Hematopoietic multipotent progenitor cell treated with erythropoietin and hydrocortisone succinate and interleukin-3 and kit ligand, for 4 days (in vitro differentiated cells): ENCODE measurements around the gene ENAH.
"Not testable (repeated sequence)": the region's sequence is repeated elsewhere in the genome, so short reads cannot be mapped to it uniquely, and the experiment has no call there.

ENCODE experiments used
- DNase-seq: peaks from one replicate; pipeline ENCODE4 v3.0.0-alpha.2; 2015

Gene ENAH

DNA sequence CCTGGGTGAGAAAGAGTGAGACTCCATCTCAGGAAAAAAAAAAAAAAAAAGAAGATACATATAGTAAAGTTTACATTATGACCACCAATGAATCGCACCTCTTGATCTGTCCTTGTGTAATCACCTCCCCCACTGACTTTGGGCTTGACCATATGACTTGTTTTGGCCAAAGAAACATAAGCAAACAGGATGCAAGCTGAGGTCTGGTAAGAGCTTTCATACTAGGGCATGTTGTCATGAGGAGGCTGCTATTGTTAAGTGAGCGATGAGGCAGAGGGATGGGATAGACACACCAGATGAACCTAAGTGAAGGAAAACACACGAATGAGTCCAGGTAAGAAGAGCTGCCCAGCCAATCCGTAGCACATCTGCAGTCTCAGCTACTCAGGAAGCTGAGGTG, 10.7 kb downstream of the ENAH start:
- DNase-seq: no peak

DNA sequence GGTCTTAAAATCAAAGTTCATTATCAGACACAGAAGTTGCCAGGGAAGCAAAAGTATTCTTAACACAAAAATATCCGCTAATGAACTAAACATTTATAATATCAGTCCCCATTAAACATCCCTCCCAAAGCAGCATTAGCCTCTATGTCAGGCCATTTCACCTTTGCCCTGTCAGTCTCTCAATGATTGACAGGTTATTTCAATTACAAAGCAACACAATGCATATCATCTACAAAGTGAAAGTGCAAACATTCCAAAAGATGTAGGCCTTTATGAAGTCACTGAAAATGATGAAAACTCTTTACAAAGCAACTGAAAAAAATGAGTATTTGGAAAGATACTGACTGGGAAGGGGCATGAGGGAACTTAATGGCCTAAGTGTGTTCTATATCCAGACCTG, 14.1 kb downstream of the ENAH start:
- no peak for DNase-seq

DNA sequence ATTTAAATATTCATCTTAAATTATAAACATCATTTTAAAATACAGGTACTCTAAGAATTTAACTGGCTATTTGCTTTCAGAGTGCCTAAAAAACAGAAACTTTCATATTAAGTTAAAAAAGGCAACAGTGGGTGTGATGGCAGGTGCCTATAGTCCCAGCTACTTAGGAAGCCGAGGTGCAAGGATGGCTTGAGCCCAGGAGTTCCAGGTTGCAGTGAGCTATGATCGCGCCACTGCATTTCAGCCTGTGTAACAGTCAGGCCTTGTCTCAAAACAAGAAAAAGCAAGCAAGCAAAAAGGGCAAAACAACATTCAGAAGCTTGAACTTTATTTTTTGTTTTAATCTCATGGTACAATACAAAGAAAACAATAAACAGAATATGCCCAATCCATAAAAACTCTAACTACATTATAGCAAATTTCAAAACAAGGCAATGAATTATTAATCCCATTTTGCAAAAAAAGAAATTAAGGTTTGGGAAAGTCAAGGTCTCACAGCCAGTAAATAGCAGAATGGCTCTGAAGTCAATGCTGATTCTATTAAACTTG, 15.2 kb downstream of the ENAH start:
- DNase-seq: no peak

DNA sequence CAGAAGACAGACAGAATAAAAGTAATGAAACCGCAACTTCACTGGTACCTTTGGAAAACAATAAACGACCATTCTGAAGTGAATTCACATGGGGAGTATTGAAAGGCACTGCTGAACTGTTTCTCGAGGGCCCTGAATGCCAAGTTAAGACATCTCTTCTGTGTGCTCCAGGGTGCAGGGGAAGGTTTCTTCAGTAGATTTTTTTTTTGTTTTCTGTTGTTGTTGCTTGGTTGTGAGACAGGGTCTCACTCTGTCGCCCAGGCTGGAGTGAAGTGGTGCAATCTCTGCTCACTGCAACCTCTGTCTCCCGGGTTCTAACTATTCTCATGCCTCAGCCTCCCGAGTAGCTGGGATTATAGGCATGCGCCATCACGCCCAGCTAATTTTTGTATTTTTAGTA, 15.9 kb downstream of the ENAH start:
- DNase-seq: not testable (repeated sequence)

DNA sequence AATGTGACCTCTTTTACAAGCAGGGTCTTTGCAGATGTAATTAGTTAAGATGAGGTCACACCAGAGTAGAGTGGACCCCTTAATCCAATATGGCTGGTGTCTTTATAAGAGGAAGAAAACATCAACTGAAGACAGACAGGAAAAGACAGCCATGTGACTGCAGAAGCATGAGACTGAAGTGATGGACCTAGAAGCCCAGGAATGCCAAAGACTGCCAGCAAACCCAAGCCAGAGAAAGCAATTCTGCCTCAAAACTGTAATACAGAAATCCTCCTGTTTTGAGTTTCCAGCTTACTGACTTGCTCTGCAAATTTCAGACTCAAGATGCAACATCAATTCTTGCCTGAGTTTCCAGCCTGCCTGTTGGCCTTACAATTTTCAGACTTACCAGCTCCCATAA, 17.3 kb downstream of the ENAH start:
- DNase-seq: no peak

DNA sequence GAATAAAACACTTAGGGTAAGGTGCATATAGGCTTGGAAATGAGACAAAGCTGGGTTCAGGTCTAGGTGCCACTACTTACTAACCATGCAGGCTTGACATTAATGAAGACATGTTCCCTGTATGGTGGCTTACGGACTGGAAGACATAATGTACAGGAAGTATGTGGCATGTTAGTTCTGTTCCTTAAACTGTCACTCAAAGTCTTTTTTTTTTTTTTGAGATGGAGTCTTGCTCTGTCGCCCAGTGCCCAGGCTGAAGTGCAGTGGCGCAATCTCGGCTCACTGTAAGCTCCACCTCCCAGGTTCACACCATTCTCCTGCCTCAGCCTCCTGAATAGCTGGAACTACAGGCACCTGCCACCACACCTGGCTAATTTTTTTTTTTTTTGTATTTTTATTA, 20.1 kb downstream of the ENAH start:
- peak; percentile 13 for DNase-seq

DNA sequence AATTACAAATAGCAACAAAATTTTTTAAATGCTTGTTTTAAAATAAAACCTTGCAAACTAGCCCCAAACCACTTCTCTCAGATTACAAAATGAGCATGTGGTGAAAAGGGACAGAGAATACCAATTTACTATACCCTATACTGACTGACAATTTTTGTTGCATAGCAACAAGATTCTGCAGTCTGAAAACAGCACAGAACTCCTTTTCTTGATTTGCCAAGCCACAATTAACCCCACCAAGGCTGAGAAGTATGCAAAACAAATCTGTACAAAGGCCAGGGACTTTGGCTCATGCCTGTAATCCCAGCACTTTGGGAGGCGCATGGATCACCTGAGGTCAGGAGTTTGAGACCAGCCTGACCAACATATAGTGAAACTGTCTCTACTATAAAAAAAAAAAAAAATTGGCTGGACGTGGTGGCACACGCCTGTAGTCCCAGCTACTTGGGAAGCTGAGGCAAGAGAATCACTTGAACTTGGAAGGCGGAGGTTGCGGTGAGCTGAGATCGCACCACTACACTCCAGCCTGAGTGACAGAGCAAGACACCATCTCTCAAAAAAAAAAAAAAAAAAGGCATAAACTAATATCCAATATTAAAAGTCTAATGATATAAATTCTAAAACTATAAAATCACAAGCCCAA, 21.8 kb downstream of the ENAH start:
- no peak for DNase-seq

DNA sequence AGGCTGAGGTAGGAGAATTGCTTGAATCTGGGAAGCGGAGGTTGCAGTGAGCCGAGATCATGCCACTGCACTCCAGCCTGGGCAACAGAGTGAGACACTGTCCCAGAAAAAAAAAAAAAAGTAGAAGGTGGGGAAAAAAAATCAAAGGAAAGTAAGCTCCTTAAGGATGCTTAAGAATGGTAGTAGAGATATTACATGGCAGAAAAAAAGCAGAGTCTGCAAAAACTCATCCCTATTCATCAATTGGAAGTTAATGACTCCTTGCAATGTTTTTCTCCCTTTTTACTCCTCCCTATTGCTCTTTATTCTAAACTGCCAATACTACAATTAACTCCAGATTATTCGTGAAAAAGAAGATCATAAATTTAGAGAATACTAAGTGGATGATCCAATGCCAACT, 23.4 kb downstream of the ENAH start:
- no peak for DNase-seq

DNA sequence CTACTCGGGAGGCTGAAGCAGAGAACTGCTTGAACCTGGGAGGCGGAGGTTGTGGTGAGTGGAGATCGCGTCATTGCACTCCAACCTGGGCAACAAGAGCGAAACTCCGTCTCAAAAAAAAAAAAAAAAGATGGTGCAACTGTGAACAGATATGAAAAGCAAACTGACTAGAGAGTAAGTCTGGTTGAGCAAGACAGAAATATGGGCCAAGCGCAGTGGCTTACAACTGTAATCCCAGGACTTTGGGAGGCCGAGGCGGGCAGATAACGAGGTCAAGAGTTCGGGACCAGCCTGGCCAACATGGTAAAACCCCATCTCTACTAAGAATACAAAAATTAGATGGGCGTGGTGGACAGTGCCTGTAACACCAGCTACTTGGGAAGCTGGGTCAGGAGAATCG, 24.1 kb downstream of the ENAH start:
- DNase-seq: not testable (repeated sequence)

DNA sequence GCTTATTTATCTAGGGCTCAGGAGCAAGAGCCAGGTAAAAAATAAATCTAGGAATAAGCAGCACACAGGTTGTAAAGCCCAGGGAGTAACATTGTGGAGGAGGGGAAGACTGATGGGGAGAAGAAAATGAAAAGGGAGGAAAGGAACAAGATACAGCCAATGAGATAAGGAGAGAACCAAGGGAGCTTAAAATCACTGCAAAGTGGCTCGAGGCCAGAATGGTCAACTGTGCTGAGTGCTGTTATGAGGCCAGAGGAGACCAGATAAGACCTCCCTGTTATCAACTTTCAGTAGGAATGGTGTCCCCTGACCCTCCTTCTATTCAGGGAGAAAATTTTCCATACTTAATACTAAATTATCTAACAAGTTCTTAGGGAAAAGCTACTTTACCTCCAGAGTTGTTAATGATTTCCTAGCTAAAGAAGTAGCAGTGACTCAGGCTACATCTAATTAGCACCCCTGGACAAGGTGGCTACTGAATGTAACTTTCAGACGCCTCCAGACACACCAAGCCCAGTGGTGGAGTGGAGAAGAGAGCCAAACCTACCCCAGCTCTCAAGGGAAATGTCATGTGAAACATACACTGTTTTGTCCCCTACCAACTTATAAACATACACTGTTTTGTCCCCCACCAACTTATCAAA, 25.5 kb downstream of the ENAH start:
- no peak for DNase-seq

DNA sequence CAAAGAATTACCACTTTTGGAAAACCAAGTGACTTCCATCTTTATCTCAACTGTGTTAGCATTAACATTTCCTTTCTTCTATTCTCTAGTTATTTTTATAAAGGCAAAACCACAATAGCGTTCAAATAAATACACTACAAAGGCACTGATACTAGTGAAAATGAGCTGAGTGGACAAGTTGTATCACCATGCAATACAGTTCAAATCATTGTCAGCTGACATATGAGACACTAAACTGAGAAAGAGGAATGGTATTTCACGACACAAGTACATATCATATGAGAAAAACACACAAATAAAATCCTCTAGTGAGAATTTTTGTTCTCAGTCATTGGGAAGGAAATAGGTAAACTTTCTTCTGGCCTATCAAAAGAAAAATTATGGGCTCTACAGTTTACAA, 26.2 kb downstream of the ENAH start:
- no peak for DNase-seq

DNA sequence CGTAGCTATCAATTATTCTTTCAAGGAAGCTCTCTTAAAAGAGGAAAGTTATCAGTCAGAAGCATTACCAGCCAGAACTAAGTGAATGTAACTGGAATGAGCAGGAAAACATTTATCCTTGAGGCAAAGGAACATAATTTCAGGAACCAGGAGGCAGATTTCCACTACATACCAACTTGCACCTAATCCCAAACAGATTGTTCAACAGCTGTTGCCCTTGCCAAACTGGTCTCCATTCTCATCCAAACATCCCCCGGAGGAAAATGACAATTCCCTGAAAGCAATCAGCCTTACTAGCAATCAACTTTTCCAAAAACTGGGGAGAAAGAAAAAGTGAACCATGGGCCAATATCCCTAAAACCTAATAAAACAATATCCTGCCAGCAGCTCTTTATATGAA, 35.0 kb downstream of the ENAH start:
- DNase-seq: no peak

DNA sequence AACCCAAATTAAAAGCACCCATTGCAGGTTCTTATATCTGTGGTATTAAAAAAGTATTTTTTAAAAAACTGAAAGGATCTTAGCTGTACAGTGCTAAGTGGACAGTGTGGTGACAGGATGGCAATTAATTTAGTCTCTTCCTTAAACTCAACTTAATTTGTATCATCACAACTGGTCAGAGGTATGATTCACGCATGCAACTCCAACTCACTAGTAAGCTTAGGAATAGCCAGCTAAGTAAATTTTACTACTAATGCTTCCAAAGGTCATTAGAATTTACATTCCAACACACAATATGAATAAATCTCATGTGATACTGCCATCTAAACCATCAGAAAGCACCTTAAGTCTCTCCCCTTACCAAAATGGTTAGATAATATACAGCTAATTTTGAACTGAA, 35.4 kb downstream of the ENAH start:
- no peak for DNase-seq

DNA sequence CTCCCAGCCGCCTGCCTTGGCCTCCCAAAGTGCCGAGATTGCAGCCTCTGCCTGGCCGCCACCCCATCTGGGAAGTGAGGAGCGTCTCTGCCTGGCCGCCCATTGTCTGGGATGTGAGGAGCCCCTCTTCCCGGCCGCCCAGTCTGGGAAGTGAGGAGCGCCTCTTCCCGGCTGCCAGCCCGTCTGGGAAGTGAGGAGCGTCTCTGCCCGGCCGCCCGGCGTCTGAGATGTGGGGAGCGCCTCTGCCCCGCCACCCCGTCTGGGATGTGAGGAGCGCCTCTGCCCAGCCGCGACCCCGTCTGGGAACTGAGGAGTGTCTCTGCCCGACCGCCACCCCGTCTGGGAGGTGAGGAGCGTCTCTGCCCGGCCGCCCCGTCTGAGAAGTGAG, 37.5 kb downstream of the ENAH start:
- not testable (repeated sequence) for DNase-seq

DNA sequence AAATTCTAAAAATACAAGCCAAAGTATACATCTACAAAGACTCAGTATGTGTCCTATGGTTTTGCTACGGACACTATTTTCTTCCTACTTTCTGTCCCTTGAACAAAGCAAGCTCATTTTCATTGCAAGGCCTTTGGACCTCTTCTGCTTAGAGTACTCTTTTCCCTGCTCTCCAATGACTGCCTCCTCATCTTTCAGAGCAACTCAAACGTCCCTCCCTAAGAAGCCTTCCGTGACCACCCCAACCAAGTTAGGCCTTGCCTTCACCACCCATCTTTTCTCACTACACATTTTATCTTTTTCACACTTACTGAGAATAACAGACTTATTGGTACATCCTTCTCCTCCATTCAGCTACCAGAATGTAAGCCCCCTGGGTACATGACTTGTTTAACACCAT, 39.9 kb downstream of the ENAH start:
- DNase-seq: no peak

DNA sequence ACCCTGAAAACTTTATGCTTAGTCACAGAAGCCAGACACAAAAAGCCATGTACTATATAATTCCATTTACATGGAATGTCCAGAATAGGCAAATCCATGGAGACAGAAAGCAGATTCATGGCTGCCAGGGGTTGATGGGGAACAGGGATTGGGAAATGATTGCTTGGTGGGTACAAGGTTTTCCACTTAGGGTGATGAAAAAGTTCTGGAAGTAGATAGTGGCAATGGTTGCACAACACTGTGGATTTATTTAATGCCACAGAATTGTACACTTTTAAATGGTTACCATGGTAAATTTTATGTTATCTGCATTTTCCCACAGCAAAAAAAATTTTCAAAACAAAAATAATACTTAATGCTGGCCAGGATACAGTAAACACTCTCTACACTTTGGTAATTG, 40.6 kb downstream of the ENAH start:
- no peak for DNase-seq

DNA sequence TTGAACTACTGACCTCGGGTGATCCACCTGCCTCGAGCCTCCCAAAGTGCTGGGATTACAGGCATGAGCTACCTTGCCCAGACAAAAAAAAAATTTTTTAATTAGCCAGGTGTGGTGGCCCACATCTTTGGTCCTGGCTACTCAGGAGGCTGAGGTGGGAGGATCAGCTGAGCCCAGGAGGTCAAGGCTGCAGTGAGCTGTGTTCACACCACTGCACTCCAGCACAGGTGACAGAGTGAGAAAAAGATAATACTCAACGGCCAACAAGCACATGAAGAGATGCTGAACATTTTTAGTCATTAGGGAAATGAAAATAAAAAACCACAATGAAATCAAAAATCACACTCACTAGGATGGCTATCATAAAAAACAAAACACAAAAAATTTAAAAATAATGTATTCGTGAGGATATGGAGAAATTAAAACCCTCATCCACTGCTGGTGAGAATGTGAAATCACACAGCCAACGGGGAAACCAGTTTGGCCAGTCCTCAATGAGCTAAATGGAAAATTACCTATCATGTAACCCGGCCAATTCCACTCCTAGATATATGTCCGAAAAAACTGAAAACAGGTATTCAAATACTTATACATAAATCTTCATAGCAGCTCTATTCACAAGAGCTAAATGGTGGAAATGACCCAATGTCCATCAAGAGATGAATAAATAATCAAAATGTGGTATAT, 41.2 kb downstream of the ENAH start:
- no peak for DNase-seq

DNA sequence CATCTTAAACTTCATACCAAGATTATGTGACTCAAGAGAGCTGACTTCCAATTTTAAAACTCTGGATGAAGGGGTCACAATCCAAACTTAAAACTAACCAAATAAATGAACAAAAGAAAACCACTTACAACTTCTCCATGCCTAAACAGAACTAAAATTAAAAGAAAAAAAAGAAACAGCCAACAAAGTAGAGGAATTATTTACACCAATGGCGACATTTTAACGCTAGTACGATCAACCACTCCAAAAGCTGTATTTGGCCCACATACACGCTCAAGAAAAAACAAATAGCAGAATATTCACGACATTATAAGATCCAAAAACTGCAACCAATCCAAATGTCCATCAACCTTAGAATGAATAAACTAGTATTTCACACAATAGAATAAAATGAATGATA, 42.4 kb downstream of the ENAH start:
- no peak for DNase-seq

DNA sequence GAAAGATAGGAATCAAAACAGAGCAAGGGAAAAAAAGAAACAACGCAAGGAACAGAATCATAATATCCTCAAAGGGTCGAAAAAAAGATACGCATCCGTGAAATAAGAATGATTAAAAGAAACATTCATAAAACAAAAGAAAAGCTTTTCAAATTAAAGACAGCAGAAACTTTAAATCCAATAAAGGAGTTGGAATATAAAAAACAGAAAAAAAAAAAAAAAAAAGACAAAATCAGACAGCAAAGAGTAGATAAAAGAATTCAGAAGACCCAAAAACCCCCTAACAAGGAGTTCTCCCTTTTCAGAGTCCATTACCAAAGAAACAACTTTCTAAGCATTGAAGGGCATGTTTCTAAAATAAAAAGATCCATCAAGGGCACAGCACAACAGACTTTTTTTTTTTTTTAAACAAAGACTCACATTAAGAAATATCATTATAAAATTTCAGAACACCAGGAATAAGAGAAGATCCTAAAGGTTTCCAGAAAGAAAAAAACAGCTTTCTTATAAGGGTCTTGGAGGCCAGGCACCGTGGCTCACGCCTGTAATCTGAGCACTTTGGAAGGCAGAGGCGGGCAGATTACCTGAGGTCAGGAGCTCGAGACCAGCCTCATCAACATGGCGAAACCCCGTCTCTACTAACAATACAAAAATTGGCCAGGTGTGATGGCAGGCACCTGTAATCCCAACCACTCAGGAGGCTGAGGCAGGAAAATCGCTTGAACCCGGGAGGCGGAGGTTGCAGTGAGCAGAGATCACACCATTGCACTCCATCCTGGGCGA, 44.7 kb downstream of the ENAH start:
- no peak for DNase-seq

DNA sequence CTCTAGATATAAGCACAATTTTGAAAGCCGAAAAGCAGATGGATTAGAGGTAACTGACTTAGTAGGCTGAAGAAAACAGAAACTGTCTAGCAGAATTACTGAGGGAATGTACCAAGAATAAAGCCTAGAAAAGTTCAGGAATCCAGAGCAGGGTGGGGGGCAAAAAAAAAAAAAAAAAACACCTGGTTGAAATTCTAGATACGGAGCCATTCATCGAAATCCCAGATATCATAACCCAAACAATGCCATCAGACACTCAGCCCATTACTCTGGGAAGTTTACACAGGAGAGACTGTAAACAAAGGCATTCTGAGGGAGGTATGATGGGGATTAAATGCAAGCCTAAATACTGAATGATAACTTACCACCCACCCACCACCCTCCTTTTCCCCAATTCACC, 45.6 kb downstream of the ENAH start:
- no peak for DNase-seq

DNA sequence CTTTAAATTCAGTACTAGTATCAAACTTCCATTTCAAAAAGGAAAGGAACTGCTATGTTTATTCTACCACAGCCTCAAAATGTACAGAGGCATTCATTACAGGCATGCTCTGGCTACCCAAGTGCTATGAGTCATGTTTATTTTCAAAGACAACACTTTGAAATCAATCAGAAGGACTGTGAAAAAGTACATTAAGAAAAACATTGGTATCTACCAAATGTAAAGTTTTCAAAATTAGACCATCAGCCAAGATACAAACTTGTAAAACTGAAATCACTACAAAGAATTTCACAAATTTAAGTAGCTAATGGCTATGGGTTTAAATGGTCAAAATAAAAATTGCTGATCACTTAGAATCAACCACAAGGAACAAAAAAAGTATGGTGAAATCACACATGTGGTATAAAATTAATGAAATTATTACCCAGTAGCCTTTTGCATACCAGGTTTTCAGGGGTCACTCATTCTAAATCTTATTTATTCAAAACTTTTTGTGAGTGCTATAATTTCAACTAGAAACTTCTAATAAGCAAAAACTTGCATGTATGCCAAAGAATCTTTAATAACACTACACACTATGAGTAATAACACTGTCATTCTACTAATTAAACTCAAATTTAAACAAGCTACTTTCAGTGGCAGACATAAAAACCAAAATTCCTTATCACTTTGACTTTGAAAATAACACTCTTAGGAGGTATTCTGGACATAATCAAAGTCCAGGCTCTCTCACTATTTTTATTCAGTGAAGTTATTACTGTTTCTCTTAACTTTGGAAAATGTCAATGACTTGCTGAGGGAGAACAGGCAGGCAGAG, 49.2 kb downstream of the ENAH start:
- DNase-seq: no peak

DNA sequence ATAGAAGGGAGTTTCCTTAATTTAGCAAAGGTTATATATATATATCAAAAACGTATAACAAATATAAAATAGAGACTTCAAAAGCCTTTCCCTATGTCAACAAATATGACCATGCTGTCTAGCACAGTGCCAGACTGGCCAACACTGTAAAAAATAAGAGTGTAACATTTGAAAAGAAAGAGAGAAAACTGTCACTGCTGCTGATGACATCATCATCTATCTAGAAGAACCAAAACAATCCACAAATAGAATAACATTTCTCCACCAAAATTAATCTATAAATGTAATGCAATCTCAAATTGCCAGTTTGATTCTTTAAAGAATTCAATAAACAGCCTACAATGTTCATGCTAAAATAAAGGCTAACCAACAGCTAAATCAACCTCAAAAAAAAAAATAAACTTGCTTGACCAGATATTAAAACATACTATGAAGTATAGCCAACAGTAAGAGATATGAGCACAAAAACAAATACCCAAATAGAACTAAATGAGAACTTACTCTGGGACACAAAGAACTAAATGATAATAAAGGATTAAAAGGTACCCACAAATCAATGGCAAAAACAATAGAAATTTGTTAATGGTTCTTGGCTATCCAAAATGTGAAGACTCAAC, 50.2 kb downstream of the ENAH start:
- no peak for DNase-seq
